Caco-2 (cell line): ENCODE measurements around the gene MSI1. TPM values are rescaled to one million over a fixed set of nuclear protein-coding genes. Genes with fewer than 3 reads are reported as not detected.

ENCODE experiments used
- BruUV-seq: library from RNA; stranded (reverse); fragments of 400-500 nt; replicated peaks from 2 replicates; lab custom pipeline; 2021; lab: Mats Ljungman, UMichigan
- CTCF ChIA-PET: fragments of 300-600 bp; sonication (Branson Sonifier 250); formaldehyde crosslinking; loops from one replicate; lab custom pipeline; 2022; ENCODE audit warnings: antibody characterized with exemption; lab: Charles Lee
- POLR2A ChIA-PET: fragments of 300-600 bp; sonication (Branson Sonifier 250); formaldehyde crosslinking; loops from one replicate; lab custom pipeline; 2022; ENCODE audit warnings: antibody characterized with exemption; lab: Charles Lee
- DNase-seq, 2 experiments: peaks; one replicate each; pipeline versions ENCODE4 v3.0.0 to v3.0.0-alpha.2; 2020 to 2022
- H3K27me3 ChIP-seq: replicated peaks from 2 replicates; pipeline ENCODE4 v1.6.0; 2011; ENCODE audit warnings: low read length; ENCODE audit not compliant: control insufficient read depth, insufficient read depth
- H3K36me3 ChIP-seq: 2 replicates; pipeline ENCODE4 v1.5.1; 2011; ENCODE audit warnings: low read length; ENCODE audit not compliant: control insufficient read depth, insufficient read depth
- H3K4me1 ChIP-seq: fragments of 250-450 bp; sonication (Bioruptor Pico); 2 replicates; pipeline ENCODE4 v1.5.1; 2020; ENCODE audit warnings: mild to moderate bottlenecking
- H3K4me3 ChIP-seq: 2 replicates; pipeline ENCODE4 v1.5.1; 2011; ENCODE audit warnings: low read depth, mild to moderate bottlenecking, control low read depth, low read length
- H3K9me3 ChIP-seq: fragments of 250-450 bp; sonication (Bioruptor Pico); 2 replicates; pipeline ENCODE4 v1.5.1; 2020; ENCODE audit warnings: mild to moderate bottlenecking, moderate library complexity
- H3K27ac Mint-ChIP-seq: one replicate; pipeline ENCODE4 v1.8.0; 2022; ENCODE audit warnings: mixed read lengths; ENCODE audit not compliant: unreplicated experiment
- H3K27me3 Mint-ChIP-seq: one replicate; pipeline ENCODE4 v1.8.0; 2022; ENCODE audit warnings: mixed read lengths; ENCODE audit not compliant: insufficient read depth, unreplicated experiment
- H3K36me3 Mint-ChIP-seq: one replicate; pipeline ENCODE4 v1.8.0; 2022; ENCODE audit warnings: mild to moderate bottlenecking, mixed read lengths; ENCODE audit not compliant: insufficient read depth, unreplicated experiment
- H3K4me1 Mint-ChIP-seq: one replicate; pipeline ENCODE4 v1.8.0; 2022; ENCODE audit warnings: low read depth, mixed read lengths; ENCODE audit not compliant: unreplicated experiment
- H3K4me3 Mint-ChIP-seq: one replicate; pipeline ENCODE4 v1.8.0; 2022; ENCODE audit warnings: mild to moderate bottlenecking, moderate library complexity, mixed read lengths; ENCODE audit not compliant: unreplicated experiment
- H3K9me3 Mint-ChIP-seq: one replicate; pipeline ENCODE4 v1.8.0; 2022; ENCODE audit warnings: mixed read lengths; ENCODE audit not compliant: unreplicated experiment
- intact Hi-C: fragments of 100-400 bp; cut with micrococcal nuclease; formaldehyde crosslinking; loops from one replicate; pipeline ENCODE4 v1.10.0; 2022; ENCODE audit not compliant: unreplicated experiment
- total RNA-seq: library from RNA; stranded (reverse); gene quantifications from 2 replicates; pipeline ENCODE4 v1.2.3, GENCODE V29; 2022
- TF ChIP-seq, protein P1 (sequence below), 2 experiments: fragments of 200-600 bp in 1 of 2; IDR thresholded peaks; 1 replicate in 1 of 2; 2 replicates in 1 of 2; pipeline versions ENCODE4 v1.5.1 to v1.8.0; 2011 to 2022; ENCODE audit warnings: antibody characterized with exemption in 1 of 2, control low read depth in 1 of 2, inconsistent platforms in 1 of 2, low read depth in 1 of 2, low read length in 1 of 2, mild to moderate bottlenecking in 1 of 2, moderate library complexity in 1 of 2; ENCODE audit not compliant: insufficient read depth in 1 of 2, severe bottlenecking in 1 of 2, unreplicated experiment in 1 of 2

Gene MSI1
- total RNA-seq, 1 experiment from 2014 or later = 24.8 TPM

DNA sequence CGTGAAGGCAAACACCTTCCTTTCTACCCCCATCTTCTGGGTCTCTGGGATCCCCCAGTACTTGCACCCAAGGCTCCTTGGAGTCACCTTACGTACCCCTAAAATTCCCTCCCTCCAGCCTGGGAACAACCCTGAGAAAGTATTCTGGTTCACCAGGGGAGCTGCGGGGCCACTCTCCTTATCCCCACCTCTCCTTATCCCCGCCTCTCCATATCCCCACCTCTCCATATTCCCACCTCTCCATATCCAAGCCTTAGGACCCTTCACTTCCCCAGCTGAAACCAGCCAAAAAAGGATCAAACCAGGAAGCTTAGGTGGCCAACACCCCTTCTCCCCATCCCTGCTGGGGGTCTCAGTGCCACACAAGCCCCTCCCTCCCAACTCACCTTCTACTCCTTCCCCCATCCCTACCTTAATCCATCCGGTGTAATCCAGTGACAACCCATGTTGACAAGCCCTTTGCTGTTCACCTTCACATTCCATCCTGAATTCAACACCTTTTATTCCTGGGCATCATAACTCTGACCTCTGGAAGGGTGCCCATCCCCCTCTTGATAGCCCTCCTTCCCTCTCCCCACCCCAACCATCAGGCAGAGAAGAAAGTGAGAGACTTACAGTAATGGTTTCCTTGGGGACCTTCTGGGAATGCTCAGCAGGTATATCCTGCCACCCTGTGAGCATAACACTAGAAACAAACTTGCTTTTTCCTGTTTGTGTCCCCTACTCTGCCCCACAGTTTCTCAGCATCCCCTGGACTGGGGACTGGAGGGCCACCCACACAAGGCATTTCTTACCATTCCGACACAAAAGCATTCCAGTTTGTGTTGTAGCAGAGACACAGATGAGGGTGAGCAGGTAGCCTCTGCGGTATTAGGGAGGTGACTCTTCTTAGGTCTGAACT lies 1.6 kb upstream of the MSI1 start:
- ChIA-PET CTCF (no interaction called here), POLR2A (no interaction called here)
- TF ChIP-seq, protein P1, sequence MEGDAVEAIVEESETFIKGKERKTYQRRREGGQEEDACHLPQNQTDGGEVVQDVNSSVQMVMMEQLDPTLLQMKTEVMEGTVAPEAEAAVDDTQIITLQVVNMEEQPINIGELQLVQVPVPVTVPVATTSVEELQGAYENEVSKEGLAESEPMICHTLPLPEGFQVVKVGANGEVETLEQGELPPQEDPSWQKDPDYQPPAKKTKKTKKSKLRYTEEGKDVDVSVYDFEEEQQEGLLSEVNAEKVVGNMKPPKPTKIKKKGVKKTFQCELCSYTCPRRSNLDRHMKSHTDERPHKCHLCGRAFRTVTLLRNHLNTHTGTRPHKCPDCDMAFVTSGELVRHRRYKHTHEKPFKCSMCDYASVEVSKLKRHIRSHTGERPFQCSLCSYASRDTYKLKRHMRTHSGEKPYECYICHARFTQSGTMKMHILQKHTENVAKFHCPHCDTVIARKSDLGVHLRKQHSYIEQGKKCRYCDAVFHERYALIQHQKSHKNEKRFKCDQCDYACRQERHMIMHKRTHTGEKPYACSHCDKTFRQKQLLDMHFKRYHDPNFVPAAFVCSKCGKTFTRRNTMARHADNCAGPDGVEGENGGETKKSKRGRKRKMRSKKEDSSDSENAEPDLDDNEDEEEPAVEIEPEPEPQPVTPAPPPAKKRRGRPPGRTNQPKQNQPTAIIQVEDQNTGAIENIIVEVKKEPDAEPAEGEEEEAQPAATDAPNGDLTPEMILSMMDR (IDR thresholded peaks at IDR 0.05; ENCODE audit: insufficient read depth in 1 of 2, low read depth in 1 of 2, low read length in 1 of 2, severe bottlenecking in 1 of 2, unreplicated experiment in 1 of 2) = no peak
- DNase-seq = no peak
- Mint-ChIP-seq H3K27ac (no peak overlapping the region), H3K9me3 (no peaks in the 10 kb centered on the region), H3K27me3 (peaks cover 21% of the 10 kb centered on the region), H3K4me1 (peaks cover 9% of the 10 kb centered on the region), H3K36me3 (no peaks in the 10 kb centered on the region), H3K4me3 (peak overlapping the region; percentile 76)
- Histone ChIP-seq H3K4me1 (peaks cover 13% of the 10 kb centered on the region), H3K9me3 (no peaks in the 10 kb centered on the region), H3K36me3 (no peaks in the 10 kb centered on the region; the same call in 1 of the 2 replicates), H3K27me3 (peaks cover 2% of the 10 kb centered on the region; the same call in 1 of the 2 replicates), H3K4me3 (no peak overlapping the region)
- BruUV-seq = no TSS peak
- intact Hi-C loops = no loop called here

DNA sequence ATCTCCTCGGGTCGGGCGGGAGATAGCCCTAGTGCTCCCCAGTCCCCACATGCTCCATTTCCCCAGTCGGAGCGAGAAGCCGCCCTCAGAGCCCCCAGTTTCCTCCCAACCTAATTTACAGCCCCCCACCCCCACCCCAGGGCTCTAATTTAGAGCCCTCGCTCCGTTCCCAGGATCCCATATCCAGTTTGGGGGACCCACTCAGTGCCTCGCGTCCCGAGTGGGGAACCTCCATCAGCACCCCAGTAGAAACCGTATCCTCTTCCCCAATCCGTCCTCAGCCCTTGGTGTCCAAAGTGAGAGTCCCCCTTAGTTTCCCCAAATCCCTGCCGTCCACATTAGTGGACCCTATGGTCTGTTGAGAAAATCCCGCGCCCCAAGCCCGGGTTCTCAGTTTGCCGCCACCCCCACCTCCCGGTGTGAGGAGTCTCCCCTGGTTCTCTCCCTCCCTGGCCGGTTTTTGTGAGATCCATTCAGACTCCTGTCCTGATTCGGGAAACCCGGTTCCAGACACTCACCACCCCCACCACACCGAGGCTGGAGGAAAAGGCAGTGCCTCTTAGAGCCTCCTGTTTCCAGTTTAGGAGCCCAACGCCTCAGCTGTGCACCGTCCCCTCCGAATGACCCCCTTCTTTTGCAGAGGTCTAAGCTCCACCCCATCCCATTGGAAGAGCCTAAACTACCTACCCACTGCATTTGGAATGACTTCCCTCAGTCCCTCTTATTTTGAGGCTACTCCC lies 809 bp upstream of the MSI1 start:
- no peak overlapping the region for H3K27ac Mint-ChIP-seq
- H3K4me1 Mint-ChIP-seq = peaks cover 9% of the 10 kb centered on the region
- TF ChIP-seq, protein P1 (IDR thresholded peaks at IDR 0.05; ENCODE audit: insufficient read depth in 1 of 2, low read depth in 1 of 2, low read length in 1 of 2, severe bottlenecking in 1 of 2, unreplicated experiment in 1 of 2) = no peak
- H3K9me3 Mint-ChIP-seq = no peaks in the 10 kb centered on the region
- BruUV-seq = TSS peak; percentile 47
- no peaks in the 10 kb centered on the region; the same call in 1 of the 2 replicates for H3K36me3 ChIP-seq
- peaks cover 2% of the 10 kb centered on the region; the same call in 1 of the 2 replicates for H3K27me3 ChIP-seq
- peaks cover 21% of the 10 kb centered on the region for H3K27me3 Mint-ChIP-seq
- H3K4me3 Mint-ChIP-seq = peak overlapping the region; percentile 76
- ChIA-PET CTCF (no interaction called here), POLR2A (no interaction called here)
- H3K4me1 ChIP-seq = peaks cover 14% of the 10 kb centered on the region
- no peaks in the 10 kb centered on the region for H3K36me3 Mint-ChIP-seq
- no peaks in the 10 kb centered on the region for H3K9me3 ChIP-seq
- no peak for DNase-seq
- intact Hi-C loops = no loop called here
- H3K4me3 ChIP-seq = peak overlapping the region; percentile 69
